ENCODE data around the gene ADM2.

ADM2 gene

DNA sequence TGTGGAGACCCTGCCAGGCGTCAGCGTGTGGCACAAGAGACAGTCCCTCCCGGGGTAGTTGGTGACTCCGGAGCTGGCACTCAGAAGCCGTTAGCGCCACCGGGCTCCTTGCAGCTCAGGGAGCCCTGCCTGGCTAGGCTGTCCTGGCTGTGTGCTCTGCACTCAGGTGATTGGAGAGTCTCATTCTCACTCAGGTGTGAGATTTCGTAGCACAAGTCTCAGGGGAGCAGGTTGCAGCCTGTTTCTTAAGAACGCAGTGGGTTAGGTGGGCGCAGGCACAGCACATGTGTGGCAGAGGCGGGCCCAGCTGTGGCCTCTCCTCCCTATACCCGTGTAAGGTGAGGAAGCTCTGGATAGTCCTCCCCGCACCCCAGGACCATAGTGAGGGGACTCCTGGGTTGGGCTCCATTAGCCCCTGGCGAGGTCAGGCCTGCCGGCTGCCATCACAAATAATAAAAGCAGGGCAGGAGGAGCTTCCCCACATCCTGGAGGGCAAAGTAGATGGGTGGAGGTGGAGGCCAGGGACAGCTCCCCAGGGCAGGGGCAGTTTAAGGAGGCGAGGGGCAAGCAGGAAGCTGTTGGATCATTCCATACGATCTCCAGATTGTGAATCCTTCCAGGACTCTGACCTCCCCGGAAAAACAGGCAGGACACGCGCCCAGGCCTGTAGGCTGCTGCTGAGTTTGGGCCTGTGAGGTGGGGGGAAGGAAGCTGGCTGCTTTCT, 45.9 kb upstream of the ADM2 start:
- H3K9ac ChIP-seq (ENCODE audit: low read length) = no peak overlapping the region
- H3K27me3 ChIP-seq (ENCODE audit: control insufficient read depth in 1 of 2, insufficient read depth in 1 of 2, low read length in 2 of 2) = no peaks in the 10 kb centered on the region
- no peak overlapping the region for H2AFZ ChIP-seq (ENCODE audit: low read depth, low read length)
- no peak overlapping the region for H3K18ac ChIP-seq (ENCODE audit: low read depth in 1 of 2, low read length in 2 of 2)
- H3K9me3 ChIP-seq (ENCODE audit: control insufficient read depth, low read length) = no peaks in the 10 kb centered on the region
- no peak overlapping the region for H3K4me3 ChIP-seq (ENCODE audit: insufficient read depth in 1 of 2, low read depth in 1 of 2, low read length in 2 of 2)
- H2AK5ac ChIP-seq (ENCODE audit: low read length, severe bottlenecking) = no peak overlapping the region
- H2BK5ac ChIP-seq (ENCODE audit: low read depth, low read length, poor library complexity, severe bottlenecking) = no peak overlapping the region
- H3K4me1 ChIP-seq (ENCODE audit: control insufficient read depth, insufficient read depth, low read depth, low read length) = no peaks in the 10 kb centered on the region
- no peak overlapping the region for H3K14ac ChIP-seq (ENCODE audit: low read length in 2 of 2)
- H4K91ac ChIP-seq (ENCODE audit: low read length) = no peak overlapping the region
- 94% methylated on average over 20 of the region's 20 CpGs for WGBS
- no peak overlapping the region for H2BK15ac ChIP-seq (ENCODE audit: low read depth, poor library complexity, severe bottlenecking)
- H3K4me2 ChIP-seq (ENCODE audit: low read length, poor library complexity, severe bottlenecking) = no peak overlapping the region
- H3K4ac ChIP-seq (ENCODE audit: low read depth in 1 of 2, low read length in 2 of 2) = no peak overlapping the region
- DNase-seq = no peak
- H2BK120ac ChIP-seq (ENCODE audit: low read depth, low read length) = no peak overlapping the region
- H3K23ac ChIP-seq (ENCODE audit: low read length in 2 of 2) = no peak overlapping the region
- peaks cover 18% of the 10 kb centered on the region for H3K79me1 ChIP-seq (replicated peaks; ENCODE audit: low read length, poor library complexity, severe bottlenecking)
- H2BK12ac ChIP-seq (ENCODE audit: low read length in 2 of 2) = no peak overlapping the region
- H3K27ac ChIP-seq (ENCODE audit: low read length, poor library complexity, severe bottlenecking) = no peak overlapping the region
- peaks cover 78 to 84% of the 10 kb centered on the region in 2 experiments for H3K36me3 ChIP-seq (ENCODE audit: control insufficient read depth in 1 of 2, insufficient read depth in 2 of 2, low read depth in 1 of 2, low read length in 2 of 2)
- H4K8ac ChIP-seq (ENCODE audit: low read length) = no peak overlapping the region

DNA sequence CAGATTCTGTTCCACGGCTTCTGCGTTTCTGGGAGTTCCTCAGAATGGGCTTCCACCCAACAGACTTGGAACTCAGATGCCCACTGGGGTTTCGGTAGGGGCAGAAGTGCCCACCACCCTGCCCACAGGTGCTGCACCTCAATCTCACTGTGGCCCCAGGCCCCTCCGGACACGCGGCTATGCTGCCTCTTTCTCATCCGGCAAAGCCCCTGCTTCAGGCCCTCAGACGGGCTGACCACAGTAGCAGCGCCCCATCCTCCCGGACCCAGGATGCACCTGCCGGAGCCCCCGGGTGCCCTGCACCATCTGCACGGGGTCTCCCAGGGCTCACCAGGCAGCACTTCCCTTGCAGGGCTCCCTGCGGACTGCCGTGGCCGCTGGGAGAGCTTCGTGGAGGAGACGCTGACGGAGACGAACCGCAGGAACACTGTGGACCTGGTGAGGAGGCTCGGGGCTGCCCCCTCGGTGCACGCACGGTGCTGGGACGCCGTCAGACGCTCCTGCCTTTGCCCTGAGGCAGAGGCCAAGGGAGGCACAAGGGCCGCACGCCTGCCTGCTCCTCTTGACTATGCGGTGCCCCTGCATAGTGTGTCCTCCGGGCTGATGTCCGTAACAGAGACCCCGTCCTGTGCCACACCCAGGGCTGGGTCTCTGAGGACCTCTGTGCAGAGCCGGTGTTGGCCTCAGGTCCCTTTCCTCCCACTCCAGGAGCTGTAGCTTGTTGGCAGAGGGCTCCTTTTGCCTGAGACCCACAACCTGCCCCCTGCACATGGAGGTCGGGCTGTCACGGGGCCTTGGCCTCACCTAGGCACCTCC, 45.1 kb upstream of the ADM2 start:
- WGBS = 97% methylated on average over 35 of the region's 37 CpGs
- Histone ChIP-seq H3K27ac (ENCODE audit: low read length, poor library complexity, severe bottlenecking) (no peak overlapping the region), H3K36me3 (ENCODE audit: control insufficient read depth in 1 of 2, insufficient read depth in 2 of 2, low read depth in 1 of 2, low read length in 2 of 2) (peaks cover 78 to 86% of the 10 kb centered on the region in 2 experiments), H2BK5ac (ENCODE audit: low read depth, low read length, poor library complexity, severe bottlenecking) (no peak overlapping the region), H3K14ac (ENCODE audit: low read length in 2 of 2) (no peak overlapping the region), H3K79me1 (replicated peaks; ENCODE audit: low read length, poor library complexity, severe bottlenecking) (peaks cover 14% of the 10 kb centered on the region), H2BK15ac (ENCODE audit: low read depth, poor library complexity, severe bottlenecking) (no peak overlapping the region), H3K27me3 (ENCODE audit: control insufficient read depth in 1 of 2, insufficient read depth in 1 of 2, low read length in 2 of 2) (no peaks in the 10 kb centered on the region), H3K9ac (ENCODE audit: low read length) (no peak overlapping the region), H3K23ac (ENCODE audit: low read length in 2 of 2) (no peak overlapping the region), H4K91ac (ENCODE audit: low read length) (no peak overlapping the region), H3K4me2 (ENCODE audit: low read length, poor library complexity, severe bottlenecking) (no peak overlapping the region), H2AFZ (ENCODE audit: low read depth, low read length) (no peak overlapping the region), H3K9me3 (ENCODE audit: control insufficient read depth, low read length) (no peaks in the 10 kb centered on the region), H2BK12ac (ENCODE audit: low read length in 2 of 2) (no peak overlapping the region), H3K4me1 (ENCODE audit: control insufficient read depth, insufficient read depth, low read depth, low read length) (no peaks in the 10 kb centered on the region), H3K4ac (ENCODE audit: low read depth in 1 of 2, low read length in 2 of 2) (no peak overlapping the region), H3K4me3 (ENCODE audit: insufficient read depth in 1 of 2, low read depth in 1 of 2, low read length in 2 of 2) (no peak overlapping the region), H4K8ac (ENCODE audit: low read length) (no peak overlapping the region), H2BK120ac (ENCODE audit: low read depth, low read length) (no peak overlapping the region), H3K18ac (ENCODE audit: low read depth in 1 of 2, low read length in 2 of 2) (no peak overlapping the region), H2AK5ac (ENCODE audit: low read length, severe bottlenecking) (no peak overlapping the region)
- no peak for DNase-seq

DNA sequence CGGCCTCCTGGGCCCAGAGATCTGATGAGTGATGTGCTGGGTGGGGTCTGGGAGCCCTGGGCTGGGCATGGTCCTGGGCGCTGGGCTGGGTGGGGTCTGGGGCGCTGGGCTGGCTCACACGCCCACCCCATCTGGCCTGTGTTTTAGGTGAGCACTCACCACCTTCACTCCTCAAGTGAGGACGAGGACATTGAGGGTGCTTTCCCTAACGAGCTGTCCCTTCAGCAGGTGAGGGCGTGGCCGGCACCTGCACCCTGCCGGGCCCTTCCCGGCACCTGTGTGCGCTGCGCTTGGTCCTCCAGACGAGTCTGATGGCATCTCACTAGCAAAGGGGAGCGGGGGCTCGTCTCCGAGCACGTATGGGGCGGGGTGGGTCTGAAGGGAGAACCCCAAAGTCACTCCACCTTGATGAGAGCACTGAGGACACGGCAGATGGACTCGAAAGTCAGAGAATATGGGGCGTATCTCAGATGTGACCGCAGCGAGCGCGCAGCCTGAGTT, 44.5 kb upstream of the ADM2 start:
- H3K4me1 ChIP-seq (ENCODE audit: control insufficient read depth, insufficient read depth, low read depth, low read length) = peaks cover 2% of the 10 kb centered on the region
- no peak overlapping the region for H4K8ac ChIP-seq (ENCODE audit: low read length)
- no peak overlapping the region for H3K27ac ChIP-seq (ENCODE audit: low read length, poor library complexity, severe bottlenecking)
- H3K4me2 ChIP-seq (ENCODE audit: low read length, poor library complexity, severe bottlenecking) = no peak overlapping the region
- H2BK120ac ChIP-seq (ENCODE audit: low read depth, low read length) = no peak overlapping the region
- H3K9ac ChIP-seq (ENCODE audit: low read length) = no peak overlapping the region
- H2BK12ac ChIP-seq (ENCODE audit: low read length in 2 of 2) = no peak overlapping the region
- no peak overlapping the region for H2BK5ac ChIP-seq (ENCODE audit: low read depth, low read length, poor library complexity, severe bottlenecking)
- no peak overlapping the region for H4K91ac ChIP-seq (ENCODE audit: low read length)
- peaks cover 9% of the 10 kb centered on the region for H3K79me1 ChIP-seq (replicated peaks; ENCODE audit: low read length, poor library complexity, severe bottlenecking)
- no peak overlapping the region for H2BK15ac ChIP-seq (ENCODE audit: low read depth, poor library complexity, severe bottlenecking)
- H3K4ac ChIP-seq (ENCODE audit: low read depth in 1 of 2, low read length in 2 of 2) = no peak overlapping the region
- no peaks in the 10 kb centered on the region for H3K27me3 ChIP-seq (ENCODE audit: control insufficient read depth in 1 of 2, insufficient read depth in 1 of 2, low read length in 2 of 2)
- H3K4me3 ChIP-seq (ENCODE audit: insufficient read depth in 1 of 2, low read depth in 1 of 2, low read length in 2 of 2) = no peak overlapping the region
- no peak for DNase-seq
- no peak overlapping the region for H2AK5ac ChIP-seq (ENCODE audit: low read length, severe bottlenecking)
- H3K36me3 ChIP-seq (ENCODE audit: control insufficient read depth in 1 of 2, insufficient read depth in 2 of 2, low read depth in 1 of 2, low read length in 2 of 2) = peaks cover 77 to 86% of the 10 kb centered on the region in 2 experiments
- H3K23ac ChIP-seq (ENCODE audit: low read length in 2 of 2) = no peak overlapping the region
- H2AFZ ChIP-seq (ENCODE audit: low read depth, low read length) = no peak overlapping the region
- no peak overlapping the region for H3K14ac ChIP-seq (ENCODE audit: low read length in 2 of 2)
- no peak overlapping the region for H3K18ac ChIP-seq (ENCODE audit: low read depth in 1 of 2, low read length in 2 of 2)
- no peaks in the 10 kb centered on the region for H3K9me3 ChIP-seq (ENCODE audit: control insufficient read depth, low read length)
- WGBS = 99% methylated on average over 24 of the region's 25 CpGs

Measured in mesenchymal stem cell (in vitro differentiated cells and primary cell).